ENCODE measurements around the gene GH1. TPM values are rescaled to one million over a fixed set of nuclear protein-coding genes. Genes with fewer than 3 reads are reported as not detected.

GH1 gene
- total RNA-seq, 1 donor from 2014 or later, result not detected

GRCh38 chr17:63960430-63960829 is 41.8 kb upstream of the GH1 start:
- TF ChIP-seq CTCF (IDR thresholded peaks at IDR 0.05), result no peak
- Histone ChIP-seq H3K4me1 (peaks cover 4% of the 10 kb centered on the region), H3K27me3 (no peaks in the 10 kb centered on the region), H3K36me3 (no peaks in the 10 kb centered on the region), H3K9me3 (no peaks in the 10 kb centered on the region), H3K27ac (no peak overlapping the region), H3K4me3 (no peak overlapping the region)
- no peak for ATAC-seq
- intact Hi-C loops (cut with DNase I), result no loop called here
- DNase-seq, result no peak

- no peak overlapping the region for H3K27ac ChIP-seq
These were observed 41.4 kb upstream of the GH1 start for GRCh38 chr17:63960006-63960405.

GRCh38 chr17:63956296-63956920 is 37.8 kb upstream of the GH1 start:
- no peaks in the 10 kb centered on the region for H3K36me3 ChIP-seq
- no peaks in the 10 kb centered on the region for H3K27me3 ChIP-seq
- no peak overlapping the region for H3K4me3 ChIP-seq
- DNase-seq (no peak), ATAC-seq (no peak)
- H3K9me3 ChIP-seq, result no peaks in the 10 kb centered on the region
- intact Hi-C loops (cut with DNase I), result no loop called here
- TF ChIP-seq CTCF (IDR thresholded peaks at IDR 0.05), result no peak
- H3K4me1 ChIP-seq, result no peaks in the 10 kb centered on the region
- no peak overlapping the region for H3K27ac ChIP-seq

More at GRCh38 chr17:63960006-63960405, 41.4 kb upstream of the GH1 start:
- Histone ChIP-seq H3K36me3 (no peaks in the 10 kb centered on the region), H3K27me3 (no peaks in the 10 kb centered on the region), H3K9me3 (no peaks in the 10 kb centered on the region), H3K4me3 (no peak overlapping the region), H3K4me1 (peaks cover 4% of the 10 kb centered on the region)
- TF ChIP-seq CTCF (IDR thresholded peaks at IDR 0.05), result no peak
- ATAC-seq (no peak), DNase-seq (no peak)
- intact Hi-C loops (cut with DNase I), result no loop called here

GRCh38 chr17:63955791-63956190 is 37.2 kb upstream of the GH1 start:
- H3K36me3 ChIP-seq, result no peaks in the 10 kb centered on the region
- intact Hi-C loops (cut with DNase I), result no loop called here
- no peaks in the 10 kb centered on the region for H3K27me3 ChIP-seq
- no peak for TF ChIP-seq CTCF (IDR thresholded peaks at IDR 0.05)
- ATAC-seq (no peak), DNase-seq (no peak)
- H3K4me3 ChIP-seq, result no peak overlapping the region
- H3K27ac ChIP-seq, result no peak overlapping the region
- H3K4me1 ChIP-seq, result no peaks in the 10 kb centered on the region
- H3K9me3 ChIP-seq, result no peaks in the 10 kb centered on the region

- no peaks in the 10 kb centered on the region for H3K36me3 ChIP-seq
- H3K4me3 ChIP-seq, result no peak overlapping the region
- no peak overlapping the region for H3K27ac ChIP-seq
- no peaks in the 10 kb centered on the region for H3K27me3 ChIP-seq
- H3K4me1 ChIP-seq, result no peaks in the 10 kb centered on the region
- intact Hi-C loops (cut with DNase I), result no loop called here
- H3K9me3 ChIP-seq, result no peaks in the 10 kb centered on the region
- no peak for DNase-seq
- ATAC-seq, result no peak
- TF ChIP-seq CTCF (IDR thresholded peaks at IDR 0.05), result no peak
These were observed 36.6 kb upstream of the GH1 start for GRCh38 chr17:63955232-63955631.

Measured in upper lobe of right lung (tissue), 1 donor.